SK-N-SH (cell line): ENCODE data around the gene CYP2J2. TPM values are rescaled to one million over a fixed set of nuclear protein-coding genes. Genes with fewer than 3 reads are reported as not detected.
A peak's percentile ranks its signal among the peaks of the same experiment; 100 is the strongest.

Experiments
- CTCF ChIA-PET: fragments of 300-600, 350-600 bp; formaldehyde crosslinking; extraction: SDS; loops from one replicate; lab custom pipeline; 2021; lab: Yijun Ruan, JAX
- POLR2A ChIA-PET: fragments of 350-600 bp; sonication (Branson Sonifier 250); formaldehyde crosslinking; extraction: SDS; loops from one replicate; lab custom pipeline; 2020; ENCODE audit warnings: antibody characterized with exemption, inconsistent platforms; lab: Yijun Ruan, JAX
- DNase-seq: peaks from one replicate; pipeline ENCODE4 v3.0.0; 2012
- H2AFZ ChIP-seq: fragments of 200-600 bp; sonication (generic); 2 replicates; pipeline ENCODE4 v1.8.1; 2016; ENCODE audit warnings: antibody characterized with exemption, mild to moderate bottlenecking, low read depth
- H3F3A ChIP-seq: fragments of 200-600 bp; sonication (generic); replicated peaks from 2 replicates; pipeline ENCODE3; 2016; ENCODE audit warnings: antibody characterized with exemption, mild to moderate bottlenecking; ENCODE audit not compliant: insufficient read depth
- H3K27ac ChIP-seq, 2 experiments: fragments of 200-500 bp in 1 of 2; fragments of 200-600 bp in 1 of 2; sonication (Bioruptor generic) in 1 of 2; sonication (generic), shearing (Covaris generic) in 1 of 2; 2 replicates each; pipeline versions ENCODE4 v1.5.1 to v1.6.1; 2014 to 2016; ENCODE audit warnings: low read depth in 2 of 2, inconsistent platforms in 1 of 2, low read length in 1 of 2, mild to moderate bottlenecking in 1 of 2, mixed read lengths in 1 of 2
- H3K27me3 ChIP-seq: fragments of 200-600 bp; sonication (generic), shearing (Covaris generic); 2 replicates; pipeline ENCODE4 v1.6.1; 2016; ENCODE audit warnings: mixed run types; ENCODE audit not compliant: insufficient read depth
- H3K36me3 ChIP-seq, 2 experiments: fragments of 200-500 bp in 1 of 2; fragments of 200-600 bp in 1 of 2; sonication (Bioruptor generic) in 1 of 2; sonication (generic) in 1 of 2; replicated peaks in 1 of 2; 2 replicates each; pipeline versions ENCODE3 to v1.5.1; 2014 to 2016; ENCODE audit warnings: low read length in 1 of 2, mild to moderate bottlenecking in 1 of 2; ENCODE audit not compliant: insufficient read depth in 2 of 2, control insufficient read depth in 1 of 2
- H3K4me1 ChIP-seq, 2 experiments: fragments of 200-500 bp in 1 of 2; fragments of 200-600 bp in 1 of 2; sonication (Bioruptor generic) in 1 of 2; sonication (generic), shearing (Covaris generic) in 1 of 2; 2 replicates each; pipeline versions ENCODE4 v1.5.1 to v1.6.1; 2014 to 2016; ENCODE audit warnings: low read depth in 1 of 2, low read length in 1 of 2, mixed run types in 1 of 2; ENCODE audit not compliant: insufficient read depth in 2 of 2, control insufficient read depth in 1 of 2
- H3K4me2 ChIP-seq: fragments of 200-600 bp; sonication (generic), shearing (Covaris generic); 2 replicates; pipeline ENCODE4 v1.6.1; 2017; ENCODE audit warnings: mixed run types
- H3K4me3 ChIP-seq, 2 experiments: fragments of 200-500 bp in 1 of 2; fragments of 200-600 bp in 1 of 2; sonication (Bioruptor generic) in 1 of 2; sonication (generic), shearing (Covaris generic) in 1 of 2; 2 replicates each; pipeline versions ENCODE4 v1.5.1 to v1.8.1; 2014 to 2016; ENCODE audit warnings: low read depth in 2 of 2, inconsistent platforms in 1 of 2, low read length in 1 of 2, mild to moderate bottlenecking in 1 of 2, mixed read lengths in 1 of 2, moderate library complexity in 1 of 2
- H3K79me2 ChIP-seq: fragments of 200-600 bp; sonication (generic); 2 replicates; pipeline ENCODE4 v1.8.1; 2017; ENCODE audit warnings: mild to moderate bottlenecking; ENCODE audit not compliant: insufficient read depth
- H3K9ac ChIP-seq: fragments of 200-600 bp; sonication (generic); 2 replicates; pipeline ENCODE4 v1.6.1; 2017; ENCODE audit warnings: mixed run types
- H3K9me2 ChIP-seq: fragments of 200-600 bp; sonication (generic); 2 replicates; pipeline ENCODE4 v1.6.1; 2017; ENCODE audit warnings: mixed run types
- H3K9me3 ChIP-seq: fragments of 200-600 bp; sonication (generic); 2 replicates; pipeline ENCODE4 v1.6.1; 2017; ENCODE audit warnings: mixed run types, mild to moderate bottlenecking, moderate library complexity
- H4K20me1 ChIP-seq: fragments of 200-600 bp; sonication (generic); 2 replicates; pipeline ENCODE4 v1.6.1; 2017; ENCODE audit warnings: mild to moderate bottlenecking, mixed run types; ENCODE audit not compliant: insufficient read depth
- CHD2 ChIP-seq: fragments of 150-350 bp; IDR thresholded peaks from 2 replicates; pipeline ENCODE4 v1.6.1; 2018; ENCODE audit warnings: low read length; ENCODE audit not compliant: partially characterized antibody
- EP300 ChIP-seq, 2 experiments: IDR thresholded peaks; 2 replicates each; pipeline versions ENCODE4 v1.4.0 to v1.6.1; 2012; ENCODE audit warnings: borderline replicate concordance in 1 of 2, low read depth in 1 of 2, low read length in 1 of 2
- EZH2phosphoT487 ChIP-seq: fragments of 200-600 bp; sonication (generic); IDR thresholded peaks from 2 replicates; pipeline ENCODE4 v1.6.1; 2017; ENCODE audit warnings: low read depth, mixed run types, mild to moderate bottlenecking, antibody characterized with exemption, moderate library complexity, borderline replicate concordance
- FOSL2 ChIP-seq: IDR thresholded peaks from 2 replicates; pipeline ENCODE4 v1.4.0; 2012; ENCODE audit warnings: low read depth, mild to moderate bottlenecking, moderate library complexity, borderline replicate concordance
- GATA2 ChIP-seq: sonication (generic); formaldehyde crosslinking; IDR thresholded peaks from 2 replicates; pipeline ENCODE4 v1.5.0; 2020; ENCODE audit warnings: mild to moderate bottlenecking, missing genetic modification reagents
- IRF3 ChIP-seq: fragments of 150-350 bp; IDR thresholded peaks from 2 replicates; pipeline ENCODE4 v1.6.1; 2016; ENCODE audit warnings: mild to moderate bottlenecking, low read depth, low read length
- JUND ChIP-seq: IDR thresholded peaks from 2 replicates; pipeline ENCODE4 v1.4.0; 2012
- MEF2A ChIP-seq: IDR thresholded peaks from 2 replicates; pipeline ENCODE4 v1.4.0; 2012; ENCODE audit warnings: low read depth, borderline replicate concordance
- MXI1 ChIP-seq: IDR thresholded peaks from 2 replicates; pipeline ENCODE4 v1.6.1; 2012; ENCODE audit warnings: mild to moderate bottlenecking, low read depth, low read length, improper control_type of control experiment
- NFIC ChIP-seq: IDR thresholded peaks from 2 replicates; pipeline ENCODE4 v1.4.0; 2012; ENCODE audit warnings: borderline replicate concordance
- RCOR1 ChIP-seq: fragments of 150-350 bp; IDR thresholded peaks from 2 replicates; pipeline ENCODE4 v1.6.1; 2017; ENCODE audit warnings: antibody characterized with exemption, low read length
- SIN3A ChIP-seq: IDR thresholded peaks from 2 replicates; pipeline ENCODE4 v1.6.1; 2012; ENCODE audit warnings: low read depth, mild to moderate bottlenecking, low read length, moderate library complexity, borderline replicate concordance
- TAF1 ChIP-seq: IDR thresholded peaks from 2 replicates; pipeline ENCODE4 v1.6.1; 2012; ENCODE audit warnings: low read depth, mild to moderate bottlenecking, low read length, moderate library complexity, borderline replicate concordance
- TCF12 ChIP-seq: IDR thresholded peaks from 2 replicates; pipeline ENCODE4 v1.4.0; 2012
- USF2 ChIP-seq: fragments of 150-350 bp; IDR thresholded peaks from 2 replicates; pipeline ENCODE4 v1.6.1; 2017; ENCODE audit warnings: antibody characterized with exemption, low read length, low read depth, borderline replicate concordance
- YY1 ChIP-seq: IDR thresholded peaks from 2 replicates; pipeline ENCODE4 v1.4.0; 2012; ENCODE audit warnings: low read depth, mild to moderate bottlenecking
- WGBS: methylation state at CpG from one replicate; pipeline ENCODE4 v1.1.6; 2017; ENCODE audit warnings: low lambda C conversion rate; 5-methylcytosine and 5-hydroxymethylcytosine counted together
- polyA plus RNA-seq, 3 experiments: library from polyadenylated mRNA; depleted of rRNA; stranded (reverse); fragments of >200 nt; gene quantifications; 2 replicates each; pipeline ENCODE4 v1.2.3, GENCODE V29; 2012

Gene CYP2J2
- polyA plus RNA-seq, 1 of the 3 experiments (the other 2 are of a cell fraction): 1.2 TPM

- TF ChIP-seq EZH2phosphoT487: no peak
- TF ChIP-seq YY1: no peak
- TF ChIP-seq FOSL2: no peak
- no peak for TF ChIP-seq GATA2
- no peak for TF ChIP-seq TCF12
- TF ChIP-seq MEF2A: no peak
- no peak for TF ChIP-seq RCOR1
- no peak for TF ChIP-seq CHD2
- TF ChIP-seq MXI1: no peak
- TF ChIP-seq TAF1: no peak
- no peak for TF ChIP-seq EP300 (IDR thresholded peaks at IDR 0.05; ENCODE audit: borderline replicate concordance in 1 of 2, low read depth in 1 of 2, low read length in 1 of 2)
- TF ChIP-seq IRF3: no peak
- TF ChIP-seq JUND: no peak
Measured at GRCh38 chr1:59928996-59929395, 2.4 kb upstream of the CYP2J2 start (continued).

- no peaks in the 10 kb centered on the region for H3K9me2 ChIP-seq
- no peak overlapping the region for H3K9ac ChIP-seq
- H3K79me2 ChIP-seq: no peaks in the 10 kb centered on the region
- H3K27ac ChIP-seq: no peak overlapping the region
- TF ChIP-seq TCF12 (no peak), NFIC (no peak), SIN3A (no peak), IRF3 (no peak), YY1 (no peak), USF2 (no peak)
- H3K4me3 ChIP-seq: peak overlapping the region in 1 of 2 experiments; percentile 75; a peak in 3 of 4 replicates
- H4K20me1 ChIP-seq: no peaks in the 10 kb centered on the region
- 0 out of 2 replicates have a peak, but pooled peaks cover 6% of the 10 kb centered on the region for H3K27me3 ChIP-seq
- H3K4me2 ChIP-seq: peak overlapping the region; percentile 82
- no peaks in the 10 kb centered on the region for H3K36me3 ChIP-seq
- POLR2A ChIA-PET: no interaction called here
- no peaks in the 10 kb centered on the region for H3F3A ChIP-seq
- H2AFZ ChIP-seq: peak overlapping the region; percentile 87; the same call in 1 of the 2 replicates
- no peak for DNase-seq
- peaks cover 0 to 2% of the 10 kb centered on the region in 2 experiments; a peak in 1 of 4 replicates for H3K4me1 ChIP-seq
- H3K9me3 ChIP-seq: peaks cover 9% of the 10 kb centered on the region; the same call in 1 of the 2 replicates
- WGBS: 50% methylated on average over 2 of the region's 2 CpGs
- CTCF ChIA-PET: interaction anchor here (1.0 to 7.3 kb wide), 3 partner anchors 11 to 24 kb away, joined by 3 to 60 read pairs (median 5); no protein-coding TSS in a partner anchor
Measured at GRCh38 chr1:59927213-59927612, 640 bp upstream of the CYP2J2 start.
